HCT116 (cell line): ENCODE data around the gene ABCB10. TPM values are rescaled to one million over a fixed set of nuclear protein-coding genes. Genes with fewer than 3 reads are reported as not detected.

Experiments used
- ATAC-seq: fragments of 200-7000 bp; cut with Tn5 transposase; 2 replicates; pipeline ENCODE4 v1.9.1; 2020; ENCODE audit warnings: mild to moderate bottlenecking, moderate library complexity
- BruUV-seq: library from RNA; stranded (reverse); fragments of 400-500 nt; replicated peaks from 2 replicates; lab custom pipeline; 2021; lab: Mats Ljungman, UMichigan
- CTCF ChIA-PET: fragments of 300-600 bp; sonication (Branson Sonifier 250); formaldehyde crosslinking; loops from one replicate; lab custom pipeline; 2021; ENCODE audit warnings: antibody characterized with exemption; lab: Charles Lee
- POLR2A ChIA-PET: fragments of 300-600, 350-600 bp; sonication (Branson Sonifier 250); formaldehyde crosslinking; loops from one replicate; lab custom pipeline; 2021; ENCODE audit warnings: antibody characterized with exemption; lab: Charles Lee
- RAD21 ChIA-PET, 2 experiments: fragments of 300-600 bp; sonication (Branson Sonifier 250); formaldehyde crosslinking; loops; one replicate each; lab custom pipeline; 2023; ENCODE audit warnings: low total read pairs in 2 of 2; ENCODE audit not compliant: uncharacterized antibody in 2 of 2, unreplicated experiment in 2 of 2, low non-redundant PET in 1 of 2; lab: Charles Lee
- DNase-seq: peaks from one replicate; pipeline ENCODE4 v3.0.0-alpha.2; 2010; ENCODE audit warnings: low read depth, low spot score
- H2AFZ ChIP-seq: fragments of 200-600 bp; shearing (Covaris generic), sonication (generic); 2 replicates; pipeline ENCODE4 v1.6.1; 2017; ENCODE audit warnings: low read depth, mixed run types, mixed read lengths, antibody characterized with exemption, low read length; ENCODE audit not compliant: poor library complexity, severe bottlenecking
- H3K27ac ChIP-seq: 2 replicates; pipeline ENCODE4 v1.5.1; 2012; ENCODE audit warnings: low read depth, low read length
- H3K27me3 ChIP-seq: fragments of 200-600 bp; sonication (generic); 2 replicates; pipeline ENCODE4 v1.6.1; 2016; ENCODE audit warnings: mixed run types, low read length, mixed read lengths; ENCODE audit not compliant: insufficient read depth
- H3K36me3 ChIP-seq, 2 experiments: fragments of 200-500 bp in 1 of 2; fragments of 200-600 bp in 1 of 2; sonication (Bioruptor generic) in 1 of 2; sonication (generic) in 1 of 2; 2 replicates each; pipeline versions ENCODE4 v1.5.1 to v1.6.1; 2014 to 2016; ENCODE audit warnings: low read length in 2 of 2, inconsistent platforms in 1 of 2, mixed read lengths in 1 of 2, mixed run types in 1 of 2; ENCODE audit not compliant: insufficient read depth in 2 of 2, control insufficient read depth in 1 of 2
- H3K4me1 ChIP-seq, 2 experiments: fragments of 200-600 bp in 1 of 2; sonication (generic) in 1 of 2; 2 replicates each; pipeline versions ENCODE4 v1.5.1 to v1.6.1; 2012 to 2017; ENCODE audit warnings: low read length in 2 of 2, inconsistent platforms in 1 of 2, mild to moderate bottlenecking in 1 of 2, mixed read lengths in 1 of 2, mixed run types in 1 of 2, moderate library complexity in 1 of 2; ENCODE audit not compliant: insufficient read depth in 2 of 2, control insufficient read depth in 1 of 2
- H3K4me2 ChIP-seq: fragments of 200-600 bp; sonication (generic); 2 replicates; pipeline ENCODE4 v1.6.1; 2017; ENCODE audit warnings: mixed run types, low read length, mixed read lengths
- H3K4me3 ChIP-seq, 2 experiments: fragments of 200-600 bp in 1 of 2; sonication (generic) in 1 of 2; replicated peaks in 1 of 2; 2 replicates each; pipeline ENCODE4 v1.5.1; 2011 to 2016; ENCODE audit warnings: low read length in 2 of 2, control low read depth in 1 of 2, low read depth in 1 of 2, mild to moderate bottlenecking in 1 of 2, mixed read lengths in 1 of 2, mixed run types in 1 of 2
- H3K79me2 ChIP-seq: fragments of 200-600 bp; sonication (generic); 2 replicates; pipeline ENCODE4 v1.6.1; 2017; ENCODE audit warnings: mild to moderate bottlenecking, mixed run types, low read length, moderate library complexity, mixed read lengths; ENCODE audit not compliant: insufficient read depth
- H3K9ac ChIP-seq: fragments of 200-600 bp; sonication (generic); 2 replicates; pipeline ENCODE4 v1.6.1; 2016; ENCODE audit warnings: low read length, mixed read lengths
- H3K9me2 ChIP-seq: fragments of 200-600 bp; sonication (generic), shearing (Covaris generic); 2 replicates; pipeline ENCODE4 v1.6.1; 2017; ENCODE audit warnings: mixed run types, mild to moderate bottlenecking, moderate library complexity; ENCODE audit not compliant: insufficient read depth
- H3K9me3 ChIP-seq, 2 experiments: fragments of 200-500 bp in 1 of 2; fragments of 200-600 bp in 1 of 2; sonication (Bioruptor generic) in 1 of 2; sonication (generic) in 1 of 2; 2 replicates each; pipeline ENCODE4 v1.6.1; 2014 to 2017; ENCODE audit warnings: low read length in 2 of 2, mixed read lengths in 2 of 2, inconsistent platforms in 1 of 2, low read depth in 1 of 2, mild to moderate bottlenecking in 1 of 2, mixed run types in 1 of 2, moderate library complexity in 1 of 2; ENCODE audit not compliant: control insufficient read depth in 1 of 2, insufficient read depth in 1 of 2
- H4K20me1 ChIP-seq: fragments of 200-600 bp; sonication (generic), shearing (Covaris generic); 2 replicates; pipeline ENCODE4 v1.6.1; 2017; ENCODE audit warnings: mixed run types, mild to moderate bottlenecking, moderate library complexity; ENCODE audit not compliant: insufficient read depth
- CBX3 ChIP-seq: IDR thresholded peaks from 2 replicates; pipeline ENCODE4 v1.6.1; 2012; ENCODE audit warnings: low read depth
- EZH2 ChIP-seq: fragments of 200-600 bp; sonication (generic); IDR thresholded peaks from 2 replicates; pipeline ENCODE4 v1.6.1; 2017; ENCODE audit warnings: antibody characterized with exemption, mixed run types
- EZH2phosphoT487 ChIP-seq: fragments of 200-600 bp; IDR thresholded peaks from 2 replicates; pipeline ENCODE4 v1.6.1; 2018; ENCODE audit warnings: antibody characterized with exemption, borderline replicate concordance
- FOSL1 ChIP-seq: IDR thresholded peaks from 2 replicates; pipeline ENCODE4 v1.6.1; 2012; ENCODE audit warnings: low read depth
- POLR2A ChIP-seq: IDR thresholded peaks from 2 replicates; pipeline ENCODE4 v1.7.0; 2011; ENCODE audit warnings: borderline replicate concordance; ENCODE audit not compliant: insufficient read depth, insufficient read length; ENCODE audit errors: extremely low read depth
- SIN3A ChIP-seq: IDR thresholded peaks from 2 replicates; pipeline ENCODE4 v1.6.1; 2012; ENCODE audit warnings: low read depth
- SP1 ChIP-seq: IDR thresholded peaks from 2 replicates; pipeline ENCODE4 v1.6.1; 2012; ENCODE audit warnings: low read depth
- SRF ChIP-seq: IDR thresholded peaks from 2 replicates; pipeline ENCODE4 v1.6.1; 2012; ENCODE audit warnings: low read depth
- ZFX ChIP-seq: fragments of 450-650 bp; IDR thresholded peaks from 2 replicates; pipeline ENCODE4 v1.6.1; 2017
- intact Hi-C: fragments of 100-400 bp; cut with micrococcal nuclease; formaldehyde crosslinking; loops from 2 replicates; pipeline ENCODE4 v1.10.0; 2022
- total RNA-seq: library from RNA; stranded (reverse); gene quantifications from one replicate; pipeline ENCODE4 v1.2.1, GENCODE V29; 2021; ENCODE audit not compliant: unreplicated experiment
- TF ChIP-seq, protein P1 (sequence below): IDR thresholded peaks from 2 replicates; pipeline ENCODE4 v1.6.1; 2012
- TF ChIP-seq, protein P2 (sequence below), 3 experiments: fragments of 200-600 bp in 1 of 3; sonication (generic) in 1 of 3; IDR thresholded peaks in 2 of 3; conservative IDR thresholded peaks in 1 of 3; 2 replicates each; pipeline ENCODE4 v1.5.1; 2012 to 2017; ENCODE audit warnings: low read depth in 2 of 3, low read length in 2 of 3, antibody characterized with exemption in 1 of 3, borderline replicate concordance in 1 of 3, control low read depth in 1 of 3, mild to moderate bottlenecking in 1 of 3, mixed read lengths in 1 of 3, mixed run types in 1 of 3, moderate library complexity in 1 of 3; ENCODE audit not compliant: insufficient read depth in 1 of 3
- TF ChIP-seq, protein P3 (sequence below): IDR thresholded peaks from 2 replicates; pipeline ENCODE4 v1.6.1; 2012

The ABCB10 gene
- total RNA-seq, 1 experiment from 2014 or later = 20.3 TPM

DNA sequence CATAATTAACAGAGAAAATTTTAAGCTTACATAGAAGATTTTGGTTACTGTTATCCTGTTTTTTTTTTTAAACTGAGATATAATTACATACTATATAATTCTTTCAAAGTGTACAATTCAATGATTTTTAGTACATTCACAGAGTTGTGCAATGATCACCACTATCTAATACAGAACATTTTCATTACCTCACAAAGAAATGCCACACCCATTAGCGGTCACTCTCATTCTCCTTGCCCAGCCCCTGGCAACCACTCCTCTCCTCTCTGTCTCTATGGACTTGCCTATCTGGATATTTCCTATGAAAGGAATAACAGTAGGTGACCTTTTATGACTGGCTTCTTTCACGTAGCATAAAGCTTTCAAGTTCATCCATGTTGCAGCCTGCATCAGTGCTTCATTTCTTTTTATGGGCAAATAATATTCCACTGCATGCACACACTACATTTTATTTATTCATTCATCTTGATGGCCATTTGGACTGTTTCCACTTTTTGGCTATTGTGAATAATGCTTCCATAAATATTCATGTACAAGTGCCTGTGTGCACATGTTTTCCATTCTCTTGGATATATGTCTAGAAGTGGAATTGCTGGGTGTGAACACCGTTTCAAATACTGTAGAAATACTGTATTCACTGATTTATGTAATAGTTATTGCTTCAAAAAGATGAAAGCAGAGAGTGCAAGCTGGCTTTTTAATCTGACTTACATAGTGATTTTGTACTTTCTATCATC lies 40.9 kb upstream of the ABCB10 start:
- no TSS peak for BruUV-seq
- RAD21 ChIA-PET = no interaction called here
- Histone ChIP-seq H3K27ac (no peak overlapping the region), H3K4me1 (no peaks in the 10 kb centered on the region), H3K4me2 (no peak overlapping the region), H3K36me3 (peaks cover 15 to 26% of the 10 kb centered on the region in 2 experiments; a peak in 3 of 4 replicates), H3K9me2 (no peaks in the 10 kb centered on the region), H4K20me1 (no peaks in the 10 kb centered on the region; the same call in 1 of the 2 replicates), H2AFZ (no peak overlapping the region), H3K27me3 (no peaks in the 10 kb centered on the region), H3K79me2 (peaks cover 14% of the 10 kb centered on the region), H3K9ac (no peak overlapping the region), H3K4me3 (no peak overlapping the region), H3K9me3 (no peaks in the 10 kb centered on the region)
- ATAC-seq (no peak), DNase-seq (no peak)
- POLR2A ChIA-PET = no interaction called here
- intact Hi-C loops = no loop called here
- CTCF ChIA-PET = no interaction called here
- TF ChIP-seq FOSL1 (no peak), SRF (no peak), ZFX (no peak), SIN3A (no peak), SP1 (no peak), CBX3 (no peak), EZH2 (no peak), EZH2phosphoT487 (no peak), POLR2A (no peak)
- TF ChIP-seq, protein P1, sequence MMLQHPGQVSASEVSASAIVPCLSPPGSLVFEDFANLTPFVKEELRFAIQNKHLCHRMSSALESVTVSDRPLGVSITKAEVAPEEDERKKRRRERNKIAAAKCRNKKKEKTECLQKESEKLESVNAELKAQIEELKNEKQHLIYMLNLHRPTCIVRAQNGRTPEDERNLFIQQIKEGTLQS = no peak
- TF ChIP-seq, protein P2, sequence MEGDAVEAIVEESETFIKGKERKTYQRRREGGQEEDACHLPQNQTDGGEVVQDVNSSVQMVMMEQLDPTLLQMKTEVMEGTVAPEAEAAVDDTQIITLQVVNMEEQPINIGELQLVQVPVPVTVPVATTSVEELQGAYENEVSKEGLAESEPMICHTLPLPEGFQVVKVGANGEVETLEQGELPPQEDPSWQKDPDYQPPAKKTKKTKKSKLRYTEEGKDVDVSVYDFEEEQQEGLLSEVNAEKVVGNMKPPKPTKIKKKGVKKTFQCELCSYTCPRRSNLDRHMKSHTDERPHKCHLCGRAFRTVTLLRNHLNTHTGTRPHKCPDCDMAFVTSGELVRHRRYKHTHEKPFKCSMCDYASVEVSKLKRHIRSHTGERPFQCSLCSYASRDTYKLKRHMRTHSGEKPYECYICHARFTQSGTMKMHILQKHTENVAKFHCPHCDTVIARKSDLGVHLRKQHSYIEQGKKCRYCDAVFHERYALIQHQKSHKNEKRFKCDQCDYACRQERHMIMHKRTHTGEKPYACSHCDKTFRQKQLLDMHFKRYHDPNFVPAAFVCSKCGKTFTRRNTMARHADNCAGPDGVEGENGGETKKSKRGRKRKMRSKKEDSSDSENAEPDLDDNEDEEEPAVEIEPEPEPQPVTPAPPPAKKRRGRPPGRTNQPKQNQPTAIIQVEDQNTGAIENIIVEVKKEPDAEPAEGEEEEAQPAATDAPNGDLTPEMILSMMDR (IDR thresholded peaks at IDR 0.05 in 2 of 3, conservative IDR thresholded peaks at IDR 0.05 in 1 of 3; ENCODE audit: borderline replicate concordance in 1 of 3, insufficient read depth in 1 of 3, low read depth in 2 of 3, low read length in 2 of 3) = no peak
- TF ChIP-seq, protein P3, sequence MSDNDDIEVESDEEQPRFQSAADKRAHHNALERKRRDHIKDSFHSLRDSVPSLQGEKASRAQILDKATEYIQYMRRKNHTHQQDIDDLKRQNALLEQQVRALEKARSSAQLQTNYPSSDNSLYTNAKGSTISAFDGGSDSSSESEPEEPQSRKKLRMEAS = no peak
